Hepatic stellate cell (primary cell): ENCODE results near the gene SOX18.

Experiments used
- DNase-seq: peaks from one replicate; pipeline ENCODE4 v3.0.0; 2011; ENCODE audit warnings: low spot score

Gene SOX18

DNA sequence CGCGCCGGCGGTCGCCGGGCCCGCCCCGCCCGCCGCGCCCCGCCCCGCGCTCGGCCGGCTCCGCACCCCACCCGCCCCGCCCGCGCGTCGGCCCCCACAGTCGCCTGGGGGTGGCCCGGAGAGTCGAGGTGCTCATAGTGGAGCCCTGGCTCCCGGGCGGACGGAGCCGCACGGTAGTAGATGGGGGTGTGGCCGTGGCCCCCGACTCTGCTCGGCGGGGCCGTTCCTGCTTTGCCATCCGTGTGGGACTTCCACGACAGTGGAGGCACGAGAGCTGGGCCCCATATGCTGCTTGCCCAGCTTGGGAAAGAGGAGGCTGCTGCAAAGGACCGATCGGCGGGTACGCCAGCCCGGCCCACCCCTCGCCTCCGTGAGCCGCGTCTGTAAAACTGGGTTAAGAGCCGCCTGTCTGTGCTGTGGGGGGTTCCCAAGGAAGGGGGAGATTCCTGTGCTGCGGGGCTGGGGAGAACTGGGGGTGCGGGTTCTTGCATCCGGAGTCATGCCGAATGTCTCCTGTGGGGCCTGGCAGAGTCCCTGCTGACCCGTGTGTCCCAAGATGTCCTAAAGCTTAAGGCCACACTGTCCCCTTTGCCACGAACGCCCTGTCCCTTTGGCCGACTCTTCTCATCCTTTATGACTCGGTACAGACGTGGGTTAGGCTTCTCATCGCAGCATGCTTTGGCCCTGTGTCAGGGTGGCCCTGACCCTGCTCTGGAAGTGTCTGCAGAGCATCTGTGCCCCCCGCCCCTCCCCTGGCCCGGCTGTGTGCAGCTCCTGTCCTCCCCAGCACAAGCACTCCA, 30.8 kb upstream of the SOX18 start, which contains the start of gene OPRL1:
Gene OPRL1, plus strand, starts transcription at position 70 of the 800 bp plus-strand sequence. CDS start 12,639 bp downstream, outside the sequence.
- no peak for DNase-seq

DNA sequence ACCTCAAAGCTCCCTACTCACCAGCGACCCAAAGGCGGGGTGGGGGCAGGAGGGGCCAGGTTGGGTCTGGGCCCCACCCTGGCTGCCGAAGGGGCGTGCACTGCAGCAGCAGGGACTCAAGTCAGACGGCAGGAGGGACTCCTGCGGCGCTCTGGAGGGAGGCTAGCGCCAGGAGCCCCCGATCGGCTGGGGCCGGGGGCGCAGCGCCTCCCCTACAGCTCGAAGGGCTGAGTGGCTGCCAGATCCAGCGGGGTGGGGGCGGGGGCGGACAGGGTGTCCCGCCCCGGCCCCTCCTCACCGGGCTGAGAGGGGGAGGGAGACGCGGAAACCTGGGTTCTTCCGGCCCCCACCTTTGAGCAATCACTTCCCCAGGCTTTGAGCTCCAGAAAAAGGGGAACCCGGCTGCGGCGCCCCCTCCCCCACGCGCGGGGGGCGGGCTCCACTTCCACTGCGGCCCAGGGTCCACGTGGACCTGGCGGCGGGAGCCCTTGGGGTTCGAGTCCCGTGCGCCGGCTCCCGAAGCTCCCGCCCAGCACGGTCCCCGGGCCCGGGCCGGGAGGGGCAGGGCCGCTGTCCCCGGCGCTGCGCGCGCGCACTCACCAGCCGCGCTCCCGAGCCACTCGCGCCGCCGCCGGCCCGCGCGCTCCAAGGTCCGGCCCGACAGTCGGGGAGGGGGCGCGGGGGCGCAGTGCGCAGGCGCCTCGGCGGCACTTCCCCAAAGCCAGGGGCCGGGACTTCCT, 30.0 kb upstream of the SOX18 start, which contains the start of gene RGS19:
Gene RGS19, minus strand, starts transcription at position 246 of the 740 bp plus-strand sequence. CDS start 2,632 bp downstream, outside the sequence.
- DNase-seq, result peak; percentile 74

DNA sequence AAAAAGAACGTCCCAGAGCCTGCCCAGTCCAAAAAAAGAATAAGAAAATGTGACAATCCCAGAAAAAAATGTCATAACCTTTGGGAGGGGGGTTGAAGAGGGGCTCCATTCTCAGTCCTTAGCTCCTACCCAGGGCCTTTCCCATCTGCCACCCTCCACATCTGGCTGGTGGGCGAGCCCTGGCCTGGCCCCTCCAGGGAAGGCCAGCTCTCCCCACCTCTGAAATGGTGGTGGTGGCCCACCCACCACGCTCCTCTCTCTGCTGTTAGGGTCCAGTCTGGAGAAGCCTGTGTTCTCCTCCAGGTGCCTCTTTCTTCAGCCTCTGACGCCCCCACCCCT, 29.5 kb upstream of the SOX18 start:
- DNase-seq, result no peak

DNA sequence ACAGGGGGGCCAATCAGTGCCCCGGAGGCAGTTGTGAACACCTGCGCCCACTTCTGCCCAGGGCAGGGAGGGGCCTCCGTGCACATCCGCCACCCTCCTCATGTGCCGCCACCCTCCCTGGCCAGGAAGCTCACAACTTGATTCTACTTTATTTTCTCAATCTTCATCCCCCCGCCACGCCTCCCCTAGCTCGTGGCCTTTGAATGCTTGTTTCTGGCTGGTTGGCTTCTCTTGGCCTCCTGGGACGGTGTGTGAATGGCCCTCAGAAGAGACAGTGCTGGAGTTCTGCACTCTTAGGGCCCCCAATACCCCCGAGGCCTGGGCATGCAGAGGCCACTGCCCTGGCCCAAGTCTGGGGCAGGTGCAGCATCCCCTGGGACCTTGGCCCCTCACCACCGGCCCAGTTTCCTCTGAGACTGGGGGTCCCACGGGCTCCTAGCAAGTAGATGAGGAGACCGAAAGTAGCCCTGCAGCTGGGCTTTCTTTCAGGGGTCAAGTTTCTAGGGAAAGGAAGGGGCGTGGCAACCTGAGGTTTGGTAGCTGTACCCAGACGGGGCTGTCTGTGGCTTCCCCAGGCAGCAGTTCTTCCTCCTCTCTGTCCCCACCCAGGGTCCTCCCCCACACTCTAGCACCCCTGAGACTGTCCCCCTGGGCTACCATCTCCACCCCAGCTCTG, 28.6 kb upstream of the SOX18 start:
- DNase-seq, result no peak

DNA sequence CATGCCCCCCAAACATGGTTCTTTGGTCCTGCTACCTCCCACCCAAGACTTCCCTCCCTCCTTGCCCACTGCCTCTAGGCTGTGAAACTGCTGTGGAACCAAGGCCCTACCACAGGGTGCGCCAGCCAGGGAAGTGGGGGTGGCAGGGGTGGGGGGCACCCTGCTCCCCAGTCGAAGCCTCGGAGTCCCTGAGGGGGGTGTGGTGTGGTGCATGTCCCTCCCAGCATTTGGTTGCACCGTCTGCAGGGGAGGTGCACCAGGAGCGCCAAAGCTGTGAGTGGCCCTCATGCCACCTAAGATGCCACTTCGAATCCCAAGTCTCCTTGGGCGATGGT, 28.1 kb upstream of the SOX18 start:
- DNase-seq, result no peak

DNA sequence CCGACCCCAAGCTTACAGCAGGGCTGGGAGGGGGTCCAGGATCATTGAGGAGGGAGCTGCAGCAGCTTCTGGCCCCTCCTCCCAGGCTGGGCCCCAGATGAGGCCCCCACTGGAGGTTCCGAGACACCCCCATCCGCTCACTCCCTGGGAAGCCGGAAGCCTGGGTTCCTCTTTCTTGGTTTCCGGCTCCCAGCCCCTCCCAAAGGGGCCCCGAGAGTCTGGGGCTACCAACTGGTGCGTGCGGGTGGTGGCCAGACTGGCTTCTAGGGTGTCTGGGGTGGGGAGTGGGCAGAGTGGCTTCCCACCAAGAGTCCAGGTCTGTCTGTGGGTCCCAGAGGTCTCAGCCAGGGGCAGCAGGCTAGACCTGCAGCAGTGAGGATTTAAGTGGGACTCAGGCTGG, 27.7 kb upstream of the SOX18 start:
- DNase-seq, result no peak

DNA sequence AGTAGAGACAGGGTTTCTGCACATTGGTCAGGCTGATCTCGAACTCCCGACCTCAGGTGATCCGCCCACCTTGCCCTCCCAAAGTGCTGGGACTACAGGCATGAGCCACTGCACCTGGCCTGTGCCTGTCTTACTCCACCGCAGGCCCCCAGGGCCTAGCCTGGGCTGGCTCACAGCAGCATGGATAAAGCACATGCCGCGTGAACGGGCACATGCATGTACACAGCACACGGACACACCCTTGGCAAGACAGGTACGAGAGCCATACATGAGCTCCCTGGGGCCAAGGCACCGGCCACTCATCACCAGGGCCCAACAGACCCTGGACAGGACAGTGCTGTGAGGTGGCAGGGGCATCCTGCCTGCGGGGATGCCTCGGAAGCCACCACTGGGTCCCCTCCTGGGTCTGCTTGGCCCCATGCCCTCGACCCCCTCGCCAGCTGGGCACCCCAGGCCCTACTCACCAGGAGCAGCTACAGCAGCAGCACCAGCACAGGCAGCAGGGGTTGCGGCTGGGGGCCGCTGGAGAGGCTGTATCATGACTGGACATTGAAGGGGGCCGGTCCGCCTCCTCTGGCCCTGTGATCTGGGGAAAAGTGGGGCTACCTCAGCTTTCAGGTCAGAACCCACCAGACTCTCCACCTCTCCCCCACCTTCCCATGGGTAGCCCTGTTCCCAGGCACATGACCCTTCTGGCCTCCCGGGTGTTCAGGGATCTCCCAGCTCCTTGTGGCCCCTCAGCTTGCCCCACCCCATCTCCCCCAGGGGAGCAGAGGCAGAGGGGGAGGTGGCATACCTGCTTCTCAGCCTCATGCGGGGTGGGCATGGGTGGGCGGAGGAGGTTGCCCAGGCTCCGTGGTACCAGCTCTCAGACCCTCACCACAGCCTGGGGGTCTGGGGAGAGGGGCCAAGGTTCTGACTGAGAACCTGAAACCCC, 26.9 kb upstream of the SOX18 start:
- no peak for DNase-seq

DNA sequence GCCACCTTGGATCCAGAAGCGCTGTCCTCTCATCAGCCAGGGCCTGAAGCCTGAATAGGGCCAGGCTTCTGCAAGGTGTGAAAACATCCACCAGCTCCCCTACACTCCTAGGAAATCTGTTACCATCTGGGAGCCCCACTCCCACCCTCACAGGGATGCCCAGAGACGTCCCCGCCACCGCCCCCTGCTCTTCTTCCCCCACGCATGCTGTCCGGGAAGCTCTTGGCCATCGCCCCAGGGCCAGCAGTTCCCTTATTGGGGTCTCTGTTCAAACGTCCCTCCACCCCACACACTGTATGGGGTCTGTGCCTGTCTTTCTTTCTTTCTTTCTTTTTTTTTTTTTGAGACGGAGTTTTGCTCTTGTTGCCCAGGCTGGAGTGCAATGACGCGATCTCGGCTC, 26.1 kb upstream of the SOX18 start:
- no peak for DNase-seq

DNA sequence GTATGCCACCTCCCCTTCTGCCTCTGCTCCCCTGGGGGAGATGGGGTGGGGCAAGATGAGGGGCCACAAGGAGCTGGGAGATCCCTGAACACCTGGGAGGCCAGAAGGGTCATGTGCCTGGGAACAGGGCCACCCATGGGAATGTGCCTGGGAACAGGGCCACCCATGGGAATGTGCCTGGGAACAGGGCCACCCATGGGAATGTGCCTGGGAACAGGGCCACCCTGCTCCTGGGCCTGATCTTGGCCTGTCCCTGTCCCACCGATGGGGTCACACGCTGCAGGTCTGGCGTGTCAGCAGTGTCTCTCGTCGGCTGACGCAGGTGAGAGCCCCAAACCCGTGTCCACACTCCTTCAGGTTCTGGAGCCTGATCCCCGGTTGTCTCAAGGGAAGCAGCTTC, 25.5 kb upstream of the SOX18 start:
- no peak for DNase-seq

DNA sequence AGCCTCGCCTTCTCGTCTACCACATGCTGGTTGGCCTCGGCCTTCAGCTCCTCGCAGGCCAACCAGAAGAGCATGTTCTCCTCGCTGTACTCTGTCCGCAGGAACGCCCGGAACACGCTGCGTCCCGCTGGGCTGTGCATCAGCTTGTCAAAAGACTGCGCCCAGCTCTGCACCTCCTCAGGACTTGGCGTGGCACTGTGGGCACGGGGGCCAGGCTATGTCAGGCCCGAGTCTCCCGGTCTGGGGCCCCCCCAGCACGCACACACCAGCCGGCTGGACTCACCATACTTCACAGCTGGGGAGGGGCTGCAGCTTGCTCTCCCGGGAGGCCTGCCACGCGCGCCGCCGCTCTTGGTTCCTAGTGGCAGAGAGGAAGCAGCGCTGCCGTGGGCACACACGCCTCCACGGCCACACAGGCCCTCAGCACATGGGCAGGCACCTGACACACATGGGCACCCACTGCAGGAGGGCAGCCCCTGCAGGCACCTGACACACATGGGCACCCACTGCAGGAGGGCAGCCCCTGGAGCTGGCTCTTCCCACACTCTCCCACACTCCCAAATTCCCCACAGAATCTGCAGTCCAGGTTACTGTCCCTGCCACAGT, 24.8 kb upstream of the SOX18 start:
- no peak for DNase-seq

DNA sequence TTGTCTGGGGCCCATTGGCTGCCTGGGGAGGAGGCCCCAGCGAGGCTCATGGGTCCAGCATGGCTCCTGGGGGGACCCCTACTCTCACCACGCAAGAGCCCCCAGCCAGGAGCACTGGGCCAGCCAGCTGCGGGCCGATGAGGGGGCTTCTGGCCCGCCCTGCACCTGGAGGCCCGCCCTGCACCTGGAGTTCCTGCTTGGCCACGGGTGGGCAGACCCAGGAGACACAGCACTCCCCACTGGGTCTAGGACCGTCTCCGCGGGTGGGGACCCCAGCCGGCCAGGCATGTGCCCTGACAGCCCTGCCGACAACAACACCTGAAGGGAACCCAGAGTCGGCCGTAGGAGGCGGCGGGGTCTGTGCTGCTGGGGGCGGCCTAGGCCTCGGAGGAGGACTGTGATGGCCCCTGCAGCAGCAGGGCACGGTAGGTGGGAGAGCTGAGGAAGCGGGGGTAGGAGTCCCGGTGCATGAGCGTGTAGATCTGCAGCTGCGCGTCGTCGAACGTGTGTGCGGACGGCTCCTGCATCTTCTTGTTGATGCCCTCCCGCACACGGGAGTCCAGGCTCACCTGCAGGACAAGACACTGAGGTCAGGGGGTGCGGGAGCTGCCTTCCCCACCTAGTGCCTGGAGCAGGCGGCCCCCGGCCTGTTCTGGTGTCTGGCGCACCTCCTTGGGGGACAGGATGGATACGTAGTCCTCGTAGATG, 24.2 kb upstream of the SOX18 start:
- DNase-seq, result no peak

DNA sequence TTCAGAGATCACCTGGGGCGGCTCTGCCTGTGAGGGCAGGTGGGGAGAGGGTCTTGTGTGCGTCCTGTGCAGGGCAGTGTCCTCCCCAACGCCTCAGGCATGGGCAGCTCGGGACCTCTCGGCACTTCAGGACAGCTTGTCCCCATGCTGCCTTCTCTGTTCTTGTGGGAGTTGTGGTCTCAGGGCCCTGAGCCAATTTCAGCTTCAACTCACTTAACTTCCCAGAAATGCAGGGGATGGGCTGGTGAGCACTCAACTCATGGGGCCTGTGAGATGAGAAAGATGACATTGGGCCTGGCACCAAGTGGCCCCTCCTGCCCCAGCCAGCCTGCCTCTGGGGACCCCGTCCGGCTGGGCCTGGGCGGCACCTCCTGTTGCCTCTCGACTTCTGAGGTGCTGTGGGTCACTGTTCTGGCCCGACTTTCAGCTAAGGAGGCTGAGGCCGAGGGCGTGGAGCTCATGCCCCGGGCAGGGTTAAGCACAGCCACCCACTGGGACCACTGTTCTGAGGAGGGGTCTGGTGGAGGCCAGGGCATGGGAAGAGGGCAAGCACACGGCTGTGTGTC, 23.1 kb upstream of the SOX18 start:
- DNase-seq, result no peak

DNA sequence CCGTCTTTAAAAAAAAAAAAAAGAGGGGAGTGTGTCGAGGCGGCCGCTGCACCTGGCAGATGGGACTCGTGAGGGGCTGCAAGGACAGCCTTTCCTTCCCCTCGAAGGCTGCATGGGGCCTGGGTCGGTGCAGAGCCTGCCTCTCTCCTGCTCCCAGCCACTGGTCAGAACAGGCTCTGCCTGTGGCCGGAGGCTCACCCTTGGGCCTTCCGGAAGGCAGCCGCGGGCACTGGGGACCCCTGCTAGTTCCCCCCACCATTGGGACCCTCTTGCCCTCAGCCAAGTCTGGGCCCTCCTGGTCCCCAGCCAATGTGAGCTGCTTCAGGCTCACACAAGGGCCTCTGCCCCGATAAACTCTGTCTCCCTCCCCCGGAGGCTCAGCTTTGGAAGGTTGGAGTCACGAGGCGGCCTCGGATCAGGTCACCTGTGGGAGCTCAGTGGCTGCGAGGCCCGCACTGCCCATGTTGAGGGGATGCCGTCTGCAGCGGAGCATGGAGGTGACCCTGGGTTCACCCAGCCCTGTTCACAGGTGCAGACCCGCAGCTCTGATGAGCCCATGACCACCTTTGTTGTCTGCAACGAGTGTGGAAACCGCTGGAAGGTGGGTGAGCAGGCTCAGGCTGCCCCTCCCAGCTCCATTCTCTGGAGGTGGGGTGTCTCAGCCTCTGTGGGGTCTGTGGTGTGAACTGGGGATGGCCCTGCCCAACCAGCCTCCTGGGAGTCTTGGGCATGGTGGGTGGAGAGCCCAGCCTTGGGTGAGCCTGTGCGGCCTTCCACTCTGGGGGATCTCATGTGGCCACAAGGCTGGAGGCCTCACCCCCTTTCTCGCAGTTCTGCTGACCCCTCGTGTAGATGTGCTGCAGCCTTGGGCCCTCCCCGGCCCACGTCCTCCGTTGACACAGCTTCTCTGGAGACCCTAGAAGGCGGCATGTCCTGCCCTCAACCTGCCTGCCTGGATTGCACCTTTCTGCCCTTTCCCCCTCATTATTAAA, 22.2 kb upstream of the SOX18 start:
- DNase-seq, result no peak

DNA sequence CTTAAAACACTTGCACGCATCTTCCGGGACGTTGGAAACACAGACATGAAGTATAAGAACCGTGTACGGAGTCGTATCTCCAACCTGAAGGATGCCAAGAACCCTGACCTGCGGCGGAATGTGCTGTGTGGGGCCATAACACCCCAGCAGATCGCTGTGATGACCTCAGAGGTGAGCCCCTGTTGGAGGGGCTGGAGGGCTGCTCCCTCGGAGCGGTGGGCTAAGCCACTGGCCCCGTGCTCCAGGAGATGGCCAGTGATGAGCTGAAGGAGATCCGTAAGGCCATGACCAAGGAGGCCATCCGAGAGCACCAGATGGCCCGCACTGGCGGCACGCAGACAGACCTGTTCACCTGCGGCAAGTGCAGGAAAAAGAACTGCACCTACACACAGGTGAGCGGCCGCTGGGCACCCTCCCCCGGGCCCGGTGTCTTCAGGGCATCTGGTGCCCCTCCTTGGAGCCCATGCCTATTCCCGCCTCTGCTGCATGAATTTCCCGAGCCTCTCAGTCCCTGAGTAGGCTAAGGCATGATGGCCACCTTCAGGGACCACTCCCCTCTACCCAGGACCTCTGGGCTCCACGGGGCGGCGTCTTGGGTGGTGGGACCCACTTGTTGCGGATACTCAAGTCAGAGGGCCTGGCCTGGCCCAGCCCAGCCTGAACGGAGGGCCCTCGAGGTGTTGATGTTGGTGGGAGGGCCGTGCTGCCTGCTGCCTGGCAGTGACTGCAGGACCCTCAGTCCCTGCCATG, 21.0 kb upstream of the SOX18 start:
- no peak for DNase-seq

DNA sequence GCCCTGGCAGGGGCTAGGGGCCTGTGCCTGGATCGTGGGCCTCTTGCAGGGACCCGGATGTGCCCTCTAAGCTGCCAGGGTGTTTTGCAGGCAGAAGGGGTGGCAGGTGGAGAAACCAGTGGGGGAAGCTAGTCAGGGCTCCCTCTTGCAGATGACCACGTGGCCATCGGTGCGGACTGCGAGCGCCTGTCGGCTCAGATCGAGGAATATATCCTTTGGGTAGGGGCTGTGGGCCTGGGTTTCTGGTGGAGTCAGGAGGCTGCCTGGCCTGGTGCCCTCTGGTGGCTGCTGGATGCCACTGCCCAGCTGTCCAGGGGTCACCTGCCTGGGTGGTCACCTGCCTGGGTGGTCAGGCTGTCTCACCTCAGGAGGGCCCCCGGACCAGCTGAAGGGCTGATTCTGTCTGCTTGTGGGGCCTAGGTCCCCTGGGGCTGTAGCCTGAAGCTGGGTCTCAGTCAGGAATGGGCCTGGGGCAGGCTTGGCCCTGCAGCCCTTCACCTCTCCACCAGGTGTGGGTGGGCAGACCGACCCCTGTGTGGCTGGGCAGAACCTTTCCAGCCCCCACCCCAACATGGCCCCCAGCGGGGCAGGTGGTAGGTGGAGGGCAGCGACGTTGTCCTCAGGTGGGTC, 20.3 kb upstream of the SOX18 start:
- peak; percentile 68 for DNase-seq

DNA sequence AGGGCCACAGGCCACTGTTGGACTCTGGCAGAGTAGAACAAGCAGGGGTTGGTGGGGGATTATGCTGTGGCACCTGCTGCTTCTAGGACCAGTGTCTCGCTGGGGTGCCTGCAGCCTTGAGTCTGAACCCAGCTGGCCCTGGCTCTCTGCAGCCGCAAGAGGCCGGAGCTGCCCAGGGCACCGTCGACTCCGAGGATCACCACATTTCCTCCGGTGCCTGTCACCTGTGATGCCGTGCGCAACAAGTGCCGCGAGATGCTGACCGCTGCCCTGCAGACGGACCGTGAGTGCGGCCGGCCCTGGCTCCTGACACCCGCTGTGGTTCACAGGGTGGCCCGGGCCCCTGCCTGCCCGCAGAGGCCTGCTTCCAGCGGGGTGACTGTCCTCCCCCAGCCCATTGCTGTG, 19.8 kb upstream of the SOX18 start:
- no peak for DNase-seq

DNA sequence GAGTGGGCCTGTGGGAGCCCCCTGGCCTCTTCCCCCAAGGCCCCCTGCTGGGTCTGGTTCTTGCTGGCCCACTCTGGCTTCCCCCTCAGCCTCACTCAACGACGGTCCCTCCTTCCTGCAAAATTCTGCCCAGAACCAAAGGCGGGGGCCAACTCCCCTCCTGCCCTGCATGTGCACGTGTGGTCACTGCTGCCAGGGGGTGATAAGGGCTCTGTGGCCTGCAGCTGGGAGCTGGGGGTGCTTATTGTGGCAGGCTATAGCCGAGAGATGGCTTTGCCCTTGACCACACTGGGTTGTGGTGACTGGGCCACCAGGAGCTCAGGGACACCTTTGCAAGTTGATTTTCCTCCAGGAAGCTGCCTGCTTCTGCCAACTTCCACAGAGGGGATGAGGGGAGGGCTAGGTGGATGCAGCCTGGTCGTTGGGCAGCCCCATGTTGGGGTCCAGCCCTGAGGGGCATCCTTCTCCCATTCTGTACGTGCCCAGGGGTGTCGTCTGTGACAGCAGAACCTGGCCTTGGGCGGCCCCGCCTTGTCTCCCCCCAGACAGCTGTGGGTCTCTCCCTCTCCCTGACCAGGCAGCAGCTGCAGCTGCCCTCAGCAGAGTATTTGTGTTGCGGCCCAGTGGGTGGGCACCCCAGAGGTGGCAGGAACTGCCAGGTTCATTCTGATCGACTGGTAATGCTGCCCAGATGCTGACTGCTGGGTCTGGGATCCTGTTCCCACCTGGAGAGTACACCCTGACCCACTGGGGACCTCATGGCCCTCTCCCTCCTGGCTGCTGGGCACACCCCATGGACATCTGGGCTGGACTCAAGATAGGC, 19.2 kb upstream of the SOX18 start:
- DNase-seq, result no peak
